GM23338 (cell line): ENCODE results near the gene MVB12B. TPM values are rescaled to one million over a fixed set of nuclear protein-coding genes. Genes with fewer than 3 reads are reported as not detected.

Experiments
- ATAC-seq: fragments of 200-7000 bp; cut with Tn5 transposase; 3 replicates; pipeline ENCODE4 v1.9.1; 2020
- DNase-seq: peaks from one replicate; pipeline ENCODE4 v3.0.0-alpha.2; 2015; ENCODE audit warnings: low spot score
- H2AFZ ChIP-seq: fragments of 200-600 bp; sonication (generic); 2 replicates; pipeline ENCODE4 v1.8.0; 2016; ENCODE audit warnings: antibody characterized with exemption, mild to moderate bottlenecking, moderate library complexity
- H3F3A ChIP-seq: fragments of 200-600 bp; sonication (generic); replicated peaks from 2 replicates; pipeline ENCODE4 v1.8.0; 2017; ENCODE audit warnings: antibody characterized with exemption, mixed run types, low read depth
- H3K27ac ChIP-seq: fragments of 200-600 bp; sonication (generic); 2 replicates; pipeline ENCODE4 v1.6.1; 2016; ENCODE audit warnings: low read depth
- H3K27me3 ChIP-seq: fragments of 200-600 bp; sonication (generic); 2 replicates; pipeline ENCODE4 v1.8.0; 2016; ENCODE audit warnings: mild to moderate bottlenecking, mixed run types, moderate library complexity; ENCODE audit not compliant: insufficient read depth
- H3K36me3 ChIP-seq: fragments of 200-600 bp; sonication (generic); 2 replicates; pipeline ENCODE4 v1.8.0; 2016; ENCODE audit warnings: mild to moderate bottlenecking; ENCODE audit not compliant: insufficient read depth
- H3K4me1 ChIP-seq: fragments of 200-600 bp; sonication (generic); 2 replicates; pipeline ENCODE4 v1.8.0; 2016; ENCODE audit warnings: mild to moderate bottlenecking, moderate library complexity; ENCODE audit not compliant: insufficient read depth
- H3K4me2 ChIP-seq: fragments of 200-600 bp; sonication (generic); 2 replicates; pipeline ENCODE4 v1.7.1; 2017; ENCODE audit warnings: mixed run types
- H3K4me3 ChIP-seq: fragments of 200-600 bp; sonication (generic); 2 replicates; pipeline ENCODE4 v1.6.1; 2016; ENCODE audit warnings: mixed run types
- H3K79me2 ChIP-seq: fragments of 200-600 bp; sonication (generic); replicated peaks from 2 replicates; pipeline ENCODE4 v1.8.0; 2017; ENCODE audit warnings: mild to moderate bottlenecking; ENCODE audit not compliant: insufficient read depth
- H3K9me2 ChIP-seq: fragments of 200-600 bp; sonication (generic); 2 replicates; pipeline ENCODE4 v1.8.0; 2017; ENCODE audit not compliant: insufficient read depth
- H4K20me1 ChIP-seq: fragments of 200-600 bp; sonication (generic); replicated peaks from 2 replicates; pipeline ENCODE4 v1.8.0; 2017; ENCODE audit warnings: mild to moderate bottlenecking; ENCODE audit not compliant: insufficient read depth
- H3K27ac Mint-ChIP-seq: 2 replicates; pipeline ENCODE4 v1.8.0; 2020; ENCODE audit warnings: inconsistent platforms, mild to moderate bottlenecking, moderate library complexity, mixed read lengths
- H3K27me3 Mint-ChIP-seq: 3 replicates; pipeline ENCODE4 v1.8.0; 2022; ENCODE audit warnings: low read depth, mild to moderate bottlenecking, moderate library complexity, mixed read lengths, inconsistent platforms; ENCODE audit not compliant: insufficient read depth, poor library complexity
- H3K36me3 Mint-ChIP-seq: 3 replicates; pipeline ENCODE4 v1.8.0; 2021; ENCODE audit warnings: low read depth, mild to moderate bottlenecking, inconsistent platforms, moderate library complexity, mixed read lengths
- H3K4me1 Mint-ChIP-seq: 3 replicates; pipeline ENCODE4 v1.8.0; 2020; ENCODE audit warnings: mild to moderate bottlenecking, inconsistent platforms, mixed read lengths
- H3K4me3 Mint-ChIP-seq: 3 replicates; pipeline ENCODE4 v1.8.0; 2021; ENCODE audit warnings: moderate library complexity, mild to moderate bottlenecking, inconsistent platforms, mixed read lengths
- H3K9me3 Mint-ChIP-seq: 3 replicates; pipeline ENCODE4 v1.8.0; 2020; ENCODE audit warnings: moderate library complexity, mild to moderate bottlenecking, inconsistent platforms, mixed read lengths
- CREB1 ChIP-seq: fragments of 250-450 bp; sonication (Bioruptor Pico); IDR thresholded peaks from 2 replicates; pipeline ENCODE4 v1.5.0; 2020; ENCODE audit warnings: low read depth, mild to moderate bottlenecking, moderate library complexity
- EZH2 ChIP-seq: fragments of 200-600 bp; sonication (generic); IDR thresholded peaks from one replicate; pipeline ENCODE4 v1.8.0; 2017; ENCODE audit warnings: antibody characterized with exemption, mild to moderate bottlenecking, low read depth; ENCODE audit not compliant: unreplicated experiment
- EZH2phosphoT487 ChIP-seq: fragments of 200-600 bp; sonication (generic); IDR thresholded peaks from one replicate; pipeline ENCODE4 v1.8.1; 2018; ENCODE audit warnings: antibody characterized with exemption; ENCODE audit not compliant: unreplicated experiment
- JUNB ChIP-seq: IDR thresholded peaks from one replicate; pipeline ENCODE4 v1.6.1; 2016; ENCODE audit warnings: antibody characterized with exemption; ENCODE audit not compliant: unreplicated experiment
- NANOG ChIP-seq: IDR thresholded peaks from 2 replicates; pipeline ENCODE4 v1.6.1; 2016; ENCODE audit warnings: antibody characterized with exemption, borderline replicate concordance
- POLR2AphosphoS5 ChIP-seq: IDR thresholded peaks from 2 replicates; pipeline ENCODE4 v1.6.1; 2016; ENCODE audit warnings: antibody characterized with exemption, low read depth
- STAT1 ChIP-seq: IDR thresholded peaks from one replicate; pipeline ENCODE4 v1.6.1; 2016; ENCODE audit warnings: antibody characterized with exemption; ENCODE audit not compliant: unreplicated experiment
- ZNF114 ChIP-seq: fragments of 250-450 bp; sonication (Bioruptor Pico); IDR thresholded peaks from 2 replicates; pipeline ENCODE4 v1.5.0; 2020; ENCODE audit warnings: mild to moderate bottlenecking, moderate library complexity
- ZNF331 ChIP-seq: fragments of 250-450 bp; sonication (Bioruptor Pico); IDR thresholded peaks from 2 replicates; pipeline ENCODE4 v1.5.0; 2020; ENCODE audit warnings: low read depth, mild to moderate bottlenecking, moderate library complexity
- polyA plus RNA-seq: library from polyadenylated mRNA; unstranded; fragments of >200 nt; fragmentation: Nextera tagmentation; extraction: Ambion mirVana; gene quantifications from 2 replicates; pipeline ENCODE4 v1.2.1, GENCODE V29; 2016
- total RNA-seq: library from RNA; depleted of rRNA; stranded (reverse); fragments of >200 nt; shearing (Covaris generic); gene quantifications from 2 replicates; pipeline ENCODE4 v1.2.3, GENCODE V29; 2014
- TF ChIP-seq, protein P1 (sequence below): IDR thresholded peaks from 2 replicates; pipeline ENCODE4 v1.6.1; 2016; ENCODE audit warnings: antibody characterized with exemption
- TF ChIP-seq, protein P2 (sequence below): IDR thresholded peaks from one replicate; pipeline ENCODE4 v1.6.1; 2018; ENCODE audit warnings: antibody characterized with exemption; ENCODE audit not compliant: unreplicated experiment
- TF ChIP-seq, protein P3 (sequence below), 2 experiments: fragments of 200-600 bp in 1 of 2; sonication (generic) in 1 of 2; conservative IDR thresholded peaks; 2 replicates each; pipeline versions ENCODE4 v1.5.1 to v1.6.1; 2016 to 2017; ENCODE audit warnings: antibody characterized with exemption in 2 of 2, low read depth in 2 of 2, mild to moderate bottlenecking in 2 of 2, moderate library complexity in 1 of 2
- TF ChIP-seq, protein P4 (sequence below): fragments of 250-450 bp; sonication (Bioruptor Pico); IDR thresholded peaks from 2 replicates; pipeline ENCODE4 v1.5.0; 2020; ENCODE audit warnings: mild to moderate bottlenecking, moderate library complexity

MVB12B gene
- total and polyA plus RNA-seq, 2 experiments from 2014 or later, result 1.9 to 6.6 TPM

GRCh38 chr9:126474786-126475485 lies 148.3 kb downstream of the MVB12B start:
- H3K36me3 Mint-ChIP-seq, result no peaks in the 10 kb centered on the region
- H3K9me3 Mint-ChIP-seq, result no peaks in the 10 kb centered on the region; the same call in 2 of the 3 replicates
- no peaks in the 10 kb centered on the region for H4K20me1 ChIP-seq
- no peak overlapping the region for H3K27ac Mint-ChIP-seq
- TF ChIP-seq ZNF331 (CRISPR knock-in tag) (no peak), POLR2AphosphoS5 (no peak), JUNB (no peak), STAT1 (no peak), NANOG (no peak), CREB1 (CRISPR knock-in tag) (no peak), ZNF114 (no peak), EZH2 (no peak), EZH2phosphoT487 (no peak)
- TF ChIP-seq, protein P1, sequence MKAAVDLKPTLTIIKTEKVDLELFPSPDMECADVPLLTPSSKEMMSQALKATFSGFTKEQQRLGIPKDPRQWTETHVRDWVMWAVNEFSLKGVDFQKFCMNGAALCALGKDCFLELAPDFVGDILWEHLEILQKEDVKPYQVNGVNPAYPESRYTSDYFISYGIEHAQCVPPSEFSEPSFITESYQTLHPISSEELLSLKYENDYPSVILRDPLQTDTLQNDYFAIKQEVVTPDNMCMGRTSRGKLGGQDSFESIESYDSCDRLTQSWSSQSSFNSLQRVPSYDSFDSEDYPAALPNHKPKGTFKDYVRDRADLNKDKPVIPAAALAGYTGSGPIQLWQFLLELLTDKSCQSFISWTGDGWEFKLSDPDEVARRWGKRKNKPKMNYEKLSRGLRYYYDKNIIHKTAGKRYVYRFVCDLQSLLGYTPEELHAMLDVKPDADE, result no peak
- TF ChIP-seq, protein P2, sequence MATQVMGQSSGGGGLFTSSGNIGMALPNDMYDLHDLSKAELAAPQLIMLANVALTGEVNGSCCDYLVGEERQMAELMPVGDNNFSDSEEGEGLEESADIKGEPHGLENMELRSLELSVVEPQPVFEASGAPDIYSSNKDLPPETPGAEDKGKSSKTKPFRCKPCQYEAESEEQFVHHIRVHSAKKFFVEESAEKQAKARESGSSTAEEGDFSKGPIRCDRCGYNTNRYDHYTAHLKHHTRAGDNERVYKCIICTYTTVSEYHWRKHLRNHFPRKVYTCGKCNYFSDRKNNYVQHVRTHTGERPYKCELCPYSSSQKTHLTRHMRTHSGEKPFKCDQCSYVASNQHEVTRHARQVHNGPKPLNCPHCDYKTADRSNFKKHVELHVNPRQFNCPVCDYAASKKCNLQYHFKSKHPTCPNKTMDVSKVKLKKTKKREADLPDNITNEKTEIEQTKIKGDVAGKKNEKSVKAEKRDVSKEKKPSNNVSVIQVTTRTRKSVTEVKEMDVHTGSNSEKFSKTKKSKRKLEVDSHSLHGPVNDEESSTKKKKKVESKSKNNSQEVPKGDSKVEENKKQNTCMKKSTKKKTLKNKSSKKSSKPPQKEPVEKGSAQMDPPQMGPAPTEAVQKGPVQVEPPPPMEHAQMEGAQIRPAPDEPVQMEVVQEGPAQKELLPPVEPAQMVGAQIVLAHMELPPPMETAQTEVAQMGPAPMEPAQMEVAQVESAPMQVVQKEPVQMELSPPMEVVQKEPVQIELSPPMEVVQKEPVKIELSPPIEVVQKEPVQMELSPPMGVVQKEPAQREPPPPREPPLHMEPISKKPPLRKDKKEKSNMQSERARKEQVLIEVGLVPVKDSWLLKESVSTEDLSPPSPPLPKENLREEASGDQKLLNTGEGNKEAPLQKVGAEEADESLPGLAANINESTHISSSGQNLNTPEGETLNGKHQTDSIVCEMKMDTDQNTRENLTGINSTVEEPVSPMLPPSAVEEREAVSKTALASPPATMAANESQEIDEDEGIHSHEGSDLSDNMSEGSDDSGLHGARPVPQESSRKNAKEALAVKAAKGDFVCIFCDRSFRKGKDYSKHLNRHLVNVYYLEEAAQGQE, result no peak
- TF ChIP-seq, protein P3, sequence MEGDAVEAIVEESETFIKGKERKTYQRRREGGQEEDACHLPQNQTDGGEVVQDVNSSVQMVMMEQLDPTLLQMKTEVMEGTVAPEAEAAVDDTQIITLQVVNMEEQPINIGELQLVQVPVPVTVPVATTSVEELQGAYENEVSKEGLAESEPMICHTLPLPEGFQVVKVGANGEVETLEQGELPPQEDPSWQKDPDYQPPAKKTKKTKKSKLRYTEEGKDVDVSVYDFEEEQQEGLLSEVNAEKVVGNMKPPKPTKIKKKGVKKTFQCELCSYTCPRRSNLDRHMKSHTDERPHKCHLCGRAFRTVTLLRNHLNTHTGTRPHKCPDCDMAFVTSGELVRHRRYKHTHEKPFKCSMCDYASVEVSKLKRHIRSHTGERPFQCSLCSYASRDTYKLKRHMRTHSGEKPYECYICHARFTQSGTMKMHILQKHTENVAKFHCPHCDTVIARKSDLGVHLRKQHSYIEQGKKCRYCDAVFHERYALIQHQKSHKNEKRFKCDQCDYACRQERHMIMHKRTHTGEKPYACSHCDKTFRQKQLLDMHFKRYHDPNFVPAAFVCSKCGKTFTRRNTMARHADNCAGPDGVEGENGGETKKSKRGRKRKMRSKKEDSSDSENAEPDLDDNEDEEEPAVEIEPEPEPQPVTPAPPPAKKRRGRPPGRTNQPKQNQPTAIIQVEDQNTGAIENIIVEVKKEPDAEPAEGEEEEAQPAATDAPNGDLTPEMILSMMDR (conservative IDR thresholded peaks at IDR 0.05; ENCODE audit: low read depth in 2 of 2), result no peak
- TF ChIP-seq, protein P4, sequence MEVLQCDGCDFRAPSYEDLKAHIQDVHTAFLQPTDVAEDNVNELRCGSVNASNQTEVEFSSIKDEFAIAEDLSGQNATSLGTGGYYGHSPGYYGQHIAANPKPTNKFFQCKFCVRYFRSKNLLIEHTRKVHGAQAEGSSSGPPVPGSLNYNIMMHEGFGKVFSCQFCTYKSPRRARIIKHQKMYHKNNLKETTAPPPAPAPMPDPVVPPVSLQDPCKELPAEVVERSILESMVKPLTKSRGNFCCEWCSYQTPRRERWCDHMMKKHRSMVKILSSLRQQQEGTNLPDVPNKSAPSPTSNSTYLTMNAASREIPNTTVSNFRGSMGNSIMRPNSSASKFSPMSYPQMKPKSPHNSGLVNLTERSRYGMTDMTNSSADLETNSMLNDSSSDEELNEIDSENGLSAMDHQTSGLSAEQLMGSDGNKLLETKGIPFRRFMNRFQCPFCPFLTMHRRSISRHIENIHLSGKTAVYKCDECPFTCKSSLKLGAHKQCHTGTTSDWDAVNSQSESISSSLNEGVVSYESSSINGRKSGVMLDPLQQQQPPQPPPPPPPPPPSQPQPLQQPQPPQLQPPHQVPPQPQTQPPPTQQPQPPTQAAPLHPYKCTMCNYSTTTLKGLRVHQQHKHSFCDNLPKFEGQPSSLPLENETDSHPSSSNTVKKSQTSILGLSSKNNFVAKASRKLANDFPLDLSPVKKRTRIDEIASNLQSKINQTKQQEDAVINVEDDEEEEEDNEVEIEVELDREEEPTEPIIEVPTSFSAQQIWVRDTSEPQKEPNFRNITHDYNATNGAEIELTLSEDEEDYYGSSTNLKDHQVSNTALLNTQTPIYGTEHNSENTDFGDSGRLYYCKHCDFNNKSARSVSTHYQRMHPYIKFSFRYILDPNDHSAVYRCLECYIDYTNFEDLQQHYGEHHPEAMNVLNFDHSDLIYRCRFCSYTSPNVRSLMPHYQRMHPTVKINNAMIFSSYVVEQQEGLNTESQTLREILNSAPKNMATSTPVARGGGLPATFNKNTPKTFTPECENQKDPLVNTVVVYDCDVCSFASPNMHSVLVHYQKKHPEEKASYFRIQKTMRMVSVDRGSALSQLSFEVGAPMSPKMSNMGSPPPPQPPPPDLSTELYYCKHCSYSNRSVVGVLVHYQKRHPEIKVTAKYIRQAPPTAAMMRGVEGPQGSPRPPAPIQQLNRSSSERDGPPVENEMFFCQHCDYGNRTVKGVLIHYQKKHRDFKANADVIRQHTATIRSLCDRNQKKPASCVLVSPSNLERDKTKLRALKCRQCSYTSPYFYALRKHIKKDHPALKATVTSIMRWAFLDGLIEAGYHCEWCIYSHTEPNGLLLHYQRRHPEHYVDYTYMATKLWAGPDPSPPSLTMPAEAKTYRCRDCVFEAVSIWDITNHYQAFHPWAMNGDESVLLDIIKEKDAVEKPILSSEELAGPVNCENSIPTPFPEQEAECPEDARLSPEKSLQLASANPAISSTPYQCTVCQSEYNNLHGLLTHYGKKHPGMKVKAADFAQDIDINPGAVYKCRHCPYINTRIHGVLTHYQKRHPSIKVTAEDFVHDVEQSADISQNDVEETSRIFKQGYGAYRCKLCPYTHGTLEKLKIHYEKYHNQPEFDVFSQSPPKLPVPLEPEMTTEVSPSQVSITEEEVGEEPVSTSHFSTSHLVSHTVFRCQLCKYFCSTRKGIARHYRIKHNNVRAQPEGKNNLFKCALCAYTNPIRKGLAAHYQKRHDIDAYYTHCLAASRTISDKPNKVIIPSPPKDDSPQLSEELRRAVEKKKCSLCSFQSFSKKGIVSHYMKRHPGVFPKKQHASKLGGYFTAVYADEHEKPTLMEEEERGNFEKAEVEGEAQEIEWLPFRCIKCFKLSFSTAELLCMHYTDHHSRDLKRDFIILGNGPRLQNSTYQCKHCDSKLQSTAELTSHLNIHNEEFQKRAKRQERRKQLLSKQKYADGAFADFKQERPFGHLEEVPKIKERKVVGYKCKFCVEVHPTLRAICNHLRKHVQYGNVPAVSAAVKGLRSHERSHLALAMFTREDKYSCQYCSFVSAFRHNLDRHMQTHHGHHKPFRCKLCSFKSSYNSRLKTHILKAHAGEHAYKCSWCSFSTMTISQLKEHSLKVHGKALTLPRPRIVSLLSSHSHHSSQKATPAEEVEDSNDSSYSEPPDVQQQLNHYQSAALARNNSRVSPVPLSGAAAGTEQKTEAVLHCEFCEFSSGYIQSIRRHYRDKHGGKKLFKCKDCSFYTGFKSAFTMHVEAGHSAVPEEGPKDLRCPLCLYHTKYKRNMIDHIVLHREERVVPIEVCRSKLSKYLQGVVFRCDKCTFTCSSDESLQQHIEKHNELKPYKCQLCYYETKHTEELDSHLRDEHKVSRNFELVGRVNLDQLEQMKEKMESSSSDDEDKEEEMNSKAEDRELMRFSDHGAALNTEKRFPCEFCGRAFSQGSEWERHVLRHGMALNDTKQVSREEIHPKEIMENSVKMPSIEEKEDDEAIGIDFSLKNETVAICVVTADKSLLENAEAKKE (CRISPR knock-in tag), result no peak
- no peak overlapping the region for H3K4me3 Mint-ChIP-seq
- H3K79me2 ChIP-seq, result no peaks in the 10 kb centered on the region
- H3K27ac ChIP-seq, result no peak overlapping the region
- no peak for ATAC-seq
- H3F3A ChIP-seq, result no peaks in the 10 kb centered on the region
- no peaks in the 10 kb centered on the region for H3K27me3 ChIP-seq
- peaks cover 4% of the 10 kb centered on the region for H3K27me3 Mint-ChIP-seq
- H3K4me3 ChIP-seq, result no peak overlapping the region
- no peaks in the 10 kb centered on the region for H3K9me2 ChIP-seq
- peaks cover 28% of the 10 kb centered on the region for H3K4me1 Mint-ChIP-seq
- no peaks in the 10 kb centered on the region for H3K36me3 ChIP-seq
- peaks cover 14% of the 10 kb centered on the region for H3K4me1 ChIP-seq
- no peak overlapping the region for H3K4me2 ChIP-seq
- no peak overlapping the region for H2AFZ ChIP-seq
- no peak for DNase-seq
